Aortic smooth muscle cell (primary cell): ENCODE data around the gene ST6GALNAC6. TPM values are rescaled to one million over a fixed set of nuclear protein-coding genes. Genes with fewer than 3 reads are reported as not detected.

Experiments
- total RNA-seq: library from RNA; depleted of rRNA; stranded (reverse); fragments of >200 nt; gene quantifications from 2 replicates; pipeline ENCODE4 v1.2.3, GENCODE V29; 2014

Gene ST6GALNAC6, protein sequence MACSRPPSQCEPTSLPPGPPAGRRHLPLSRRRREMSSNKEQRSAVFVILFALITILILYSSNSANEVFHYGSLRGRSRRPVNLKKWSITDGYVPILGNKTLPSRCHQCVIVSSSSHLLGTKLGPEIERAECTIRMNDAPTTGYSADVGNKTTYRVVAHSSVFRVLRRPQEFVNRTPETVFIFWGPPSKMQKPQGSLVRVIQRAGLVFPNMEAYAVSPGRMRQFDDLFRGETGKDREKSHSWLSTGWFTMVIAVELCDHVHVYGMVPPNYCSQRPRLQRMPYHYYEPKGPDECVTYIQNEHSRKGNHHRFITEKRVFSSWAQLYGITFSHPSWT
- 50.1 and 58.8 TPM in 2 replicates for total RNA-seq

GRCh38 chr9:127899128-127899943 lies at the start of gene ST6GALNAC6:
Gene ST6GALNAC6 (minus strand): TSS chr9:127899603. CDS start chr9:127897981, 1,622 bp downstream.

DNA sequence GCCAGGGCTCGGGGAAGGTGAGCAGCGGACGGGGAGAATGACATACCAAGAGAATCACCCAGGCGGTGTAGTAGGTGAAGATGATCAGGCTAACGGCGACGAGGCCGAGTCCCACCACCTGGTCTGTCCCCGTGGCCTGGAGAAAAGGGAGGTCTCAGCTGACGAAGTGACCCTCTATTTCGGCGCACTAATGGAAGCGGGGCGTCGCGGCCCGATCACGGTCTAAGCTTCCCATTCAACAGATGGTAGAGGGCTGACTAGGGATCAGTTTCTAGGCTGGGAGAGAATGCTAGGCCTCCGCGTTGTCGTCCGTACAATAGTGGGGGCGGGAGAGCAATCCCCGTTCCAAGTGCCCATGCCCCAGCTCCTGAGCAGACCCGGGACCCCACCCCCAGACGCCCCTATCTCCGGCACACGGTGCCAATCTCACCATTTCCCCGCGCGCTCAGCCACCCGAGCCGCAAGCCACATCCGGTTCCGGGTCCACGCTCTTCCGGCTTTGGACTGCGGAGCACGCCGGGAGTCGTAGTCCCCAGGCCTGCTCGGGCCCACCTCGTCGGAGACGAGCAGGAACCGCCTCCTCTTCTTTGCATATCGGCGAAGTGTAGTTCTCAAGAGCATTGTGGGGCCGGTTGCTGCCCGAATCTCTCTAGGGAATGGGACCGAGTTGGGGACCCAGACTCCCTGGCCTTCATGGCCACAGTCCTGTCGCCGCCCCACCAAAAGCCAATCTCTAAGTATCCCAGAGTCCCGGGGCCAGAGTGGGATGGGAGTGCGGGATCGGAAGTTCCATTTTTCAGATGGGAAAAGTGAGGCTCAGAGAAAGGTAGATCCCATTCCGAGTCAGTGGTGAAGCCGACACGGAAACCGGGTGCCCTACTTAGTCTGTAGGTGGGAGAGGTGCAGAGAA lies 38.2 kb upstream of the ST6GALNAC6 start, which contains the start of gene DPM2:
TSS of gene DPM2 (minus strand) at position 467 of the 910 bp plus-strand sequence. CDS start at position 433, 34 bp downstream.

GRCh38 chr9:127930231-127931091 lies 31.1 kb upstream of the ST6GALNAC6 start, which contains the start of gene PIP5KL1:
Gene PIP5KL1 (minus strand): TSS chr9:127930777. CDS start chr9:127930752, 25 bp downstream.

DNA sequence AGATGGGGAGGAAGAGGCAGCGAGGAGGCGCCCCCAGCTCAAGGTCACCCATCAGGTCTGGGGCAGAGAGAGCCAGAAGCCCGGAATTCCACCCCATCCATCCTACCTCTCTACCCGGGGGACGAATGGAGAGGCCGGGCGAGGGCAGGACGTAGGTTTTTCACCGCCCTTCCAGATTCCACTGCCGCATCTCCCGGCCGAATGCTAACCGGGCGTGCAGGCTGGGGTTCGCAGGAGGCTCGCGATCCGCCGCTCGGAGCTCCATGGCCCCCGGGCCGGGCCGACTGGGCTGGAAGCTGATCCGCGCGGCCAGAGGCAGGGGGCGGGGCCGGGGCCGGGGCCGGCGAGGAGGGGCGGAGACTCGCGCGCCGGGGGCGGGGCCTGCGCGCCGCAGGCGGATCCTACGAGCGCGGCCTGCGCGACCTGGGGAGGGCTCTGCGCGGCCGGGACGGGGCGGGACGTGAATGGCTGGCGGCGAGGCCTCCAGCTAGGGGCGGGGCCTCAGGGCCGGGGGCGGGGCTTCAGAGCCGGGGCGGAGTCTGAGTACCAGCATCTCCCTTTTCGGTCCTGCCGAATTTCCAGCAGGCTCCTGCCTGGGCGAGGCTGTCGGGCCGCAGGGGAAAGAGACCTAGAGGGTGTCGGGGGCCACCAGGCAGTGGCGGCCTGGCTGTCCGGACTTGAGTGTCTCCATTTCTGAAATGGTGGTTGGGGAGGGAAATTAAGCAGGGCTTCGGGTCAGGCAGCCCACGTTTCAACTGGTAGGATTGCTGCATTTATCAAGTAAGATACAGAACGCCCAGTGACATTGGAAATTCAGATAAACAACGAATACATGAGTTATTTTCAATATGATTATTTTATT lies 17.5 kb upstream of the ST6GALNAC6 start, which contains the start of gene ST6GALNAC4:
TSS of gene ST6GALNAC4 (minus strand) at position 322 of the 862 bp plus-strand sequence. CDS start 622 bp downstream, outside the sequence.

GRCh38 chr9:127877566-127877998 lies 21.8 kb downstream of the ST6GALNAC6 start, which contains the start of gene AK1:
Gene AK1 (minus strand): TSS chr9:127877675. CDS start chr9:127874617, 3,058 bp downstream.

DNA sequence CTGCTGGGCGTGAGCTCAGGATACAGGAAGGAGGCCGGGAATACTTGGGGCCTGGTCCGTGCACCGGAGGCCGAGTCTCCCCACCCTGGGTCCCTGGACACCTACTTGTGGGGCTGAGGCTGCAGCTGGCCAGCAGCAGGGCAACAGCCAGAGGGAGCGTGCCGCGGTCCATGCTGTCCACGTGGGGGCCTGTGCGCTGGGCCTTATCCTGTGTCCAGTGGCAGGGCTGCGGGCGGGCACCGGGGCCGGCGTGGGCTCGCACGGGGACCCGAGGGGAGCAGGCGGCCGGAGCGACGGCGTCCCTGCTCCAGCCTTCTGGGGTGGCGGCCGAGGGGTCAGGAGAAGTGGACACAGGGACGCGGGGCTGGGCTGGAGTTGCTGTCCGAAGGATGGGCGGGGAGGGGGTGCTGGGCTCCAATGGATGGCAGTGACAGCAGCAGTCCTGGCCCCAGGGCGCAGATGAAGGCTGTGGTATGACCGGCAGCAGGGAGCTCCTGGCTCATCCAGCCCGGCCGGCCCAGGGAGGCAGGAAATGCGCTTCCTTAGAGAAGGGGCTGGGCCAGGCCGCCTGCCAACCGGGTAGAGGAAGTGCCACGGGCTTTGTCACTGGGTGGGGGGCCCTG lies 45.1 kb downstream of the ST6GALNAC6 start, which contains the start of gene ENG:
TSS of gene ENG (minus strand) at position 475 of the 623 bp plus-strand sequence. CDS start at position 172, 303 bp downstream.

Other genes starting within 250 kb of the ST6GALNAC6 start
- 0.06 and 0.13 TPM in 2 replicates for gene CFAP157, start 192.6 kb downstream of the ST6GALNAC6 start, total RNA-seq
- gene PTRH1, start 183.9 kb downstream of the ST6GALNAC6 start, total RNA-seq: 33.9 and 36.9 TPM in 2 replicates
- 0.06 and 0.13 TPM in 2 replicates for gene TTC16, start 183.5 kb downstream of the ST6GALNAC6 start, total RNA-seq
- gene TOR2A, start 164.3 kb downstream of the ST6GALNAC6 start, total RNA-seq: 2.3 and 2.8 TPM in 2 replicates
- 1.1 and 2.0 TPM in 2 replicates for gene SH2D3C, start 120.9 kb downstream of the ST6GALNAC6 start, total RNA-seq
- gene CDK9, start 113.6 kb downstream of the ST6GALNAC6 start, total RNA-seq: 39.1 and 42.0 TPM in 2 replicates
- 73.4 and 76.9 TPM in 2 replicates for gene FPGS, start 96.7 kb downstream of the ST6GALNAC6 start, total RNA-seq
- gene ENG, start 44.9 kb downstream of the ST6GALNAC6 start, total RNA-seq: 31.2 and 69.0 TPM in 2 replicates
- 75.6 and 90.4 TPM in 2 replicates for gene AK1, start 21.9 kb downstream of the ST6GALNAC6 start, total RNA-seq
- 23.9 and 33.3 TPM in 2 replicates for gene ST6GALNAC4, start 17.4 kb upstream of the ST6GALNAC6 start, total RNA-seq
- gene PIP5KL1, start 31.2 kb upstream of the ST6GALNAC6 start, total RNA-seq: 0.66 and 0.81 TPM in 2 replicates
- gene DPM2, start 38.3 kb upstream of the ST6GALNAC6 start, total RNA-seq: 9.6 and 11.1 TPM in 2 replicates
- 13.5 and 18.7 TPM in 2 replicates for gene EEIG1, start 81.4 kb upstream of the ST6GALNAC6 start, total RNA-seq
- gene NAIF1, start 167.7 kb upstream of the ST6GALNAC6 start, total RNA-seq: 9.8 and 10.8 TPM in 2 replicates
- 33.6 and 36.2 TPM in 2 replicates for gene SLC25A25, start 168.6 kb upstream of the ST6GALNAC6 start, total RNA-seq
- 66.3 and 76.8 TPM in 2 replicates for gene PTGES2, start 228.1 kb upstream of the ST6GALNAC6 start, total RNA-seq
- gene LCN2, start 249.8 kb upstream of the ST6GALNAC6 start, total RNA-seq: not detected in 2 replicates